Keratinocyte (primary cell): ENCODE data around the gene ARFGAP3. TPM values are rescaled to one million over a fixed set of nuclear protein-coding genes. Genes with fewer than 3 reads are reported as not detected.

Experiments
- DNase-seq: peaks from one replicate; pipeline ENCODE4 v3.0.0-alpha.2; 2011; ENCODE audit warnings: low read depth, missing footprints, low spot score
- FAIRE-seq: peaks from 2 replicates; lab custom pipeline; 2011; peaks lifted over from hg19 to GRCh38; lab: Jason Lieb, UNC
- H2AFZ ChIP-seq: 2 replicates; pipeline ENCODE4 v1.6.0; 2012; ENCODE audit warnings: low read length, control low read depth, inconsistent platforms; ENCODE audit not compliant: control insufficient read depth
- H3K27ac ChIP-seq: 2 replicates; pipeline ENCODE4 v1.5.1; 2011; ENCODE audit warnings: low read length; ENCODE audit not compliant: control insufficient read depth, insufficient read depth
- H3K27me3 ChIP-seq: 3 replicates; pipeline ENCODE4 v1.6.0; 2011; ENCODE audit warnings: low read length; ENCODE audit not compliant: control insufficient read depth, insufficient read depth; ENCODE audit errors: extremely low read depth
- H3K36me3 ChIP-seq, 2 experiments: 2 replicates in 1 of 2; 3 replicates in 1 of 2; pipeline ENCODE4 v1.5.1; 2011; ENCODE audit warnings: low read length in 2 of 2, mild to moderate bottlenecking in 1 of 2; ENCODE audit not compliant: control insufficient read depth in 2 of 2, insufficient read depth in 2 of 2; ENCODE audit errors: extremely low read depth in 1 of 2
- H3K4me1 ChIP-seq: 3 replicates; pipeline ENCODE4 v1.5.1; 2011; ENCODE audit warnings: low read length; ENCODE audit not compliant: control insufficient read depth, insufficient read depth; ENCODE audit errors: extremely low read depth
- H3K4me2 ChIP-seq: 3 replicates; pipeline ENCODE4 v1.6.0; 2011; ENCODE audit warnings: low read depth, low read length; ENCODE audit not compliant: control insufficient read depth, insufficient read depth; ENCODE audit errors: extremely low read depth
- H3K4me3 ChIP-seq, 3 experiments: fragments of 200-600 bp in 1 of 3; sonication (generic) in 1 of 3; 2 replicates in 2 of 3; 3 replicates in 1 of 3; pipeline ENCODE4 v1.5.1; 2011 to 2016; ENCODE audit warnings: low read length in 3 of 3, mild to moderate bottlenecking in 3 of 3, control low read depth in 2 of 3, inconsistent platforms in 1 of 3, low read depth in 1 of 3, mixed read lengths in 1 of 3, mixed run types in 1 of 3, moderate library complexity in 1 of 3; ENCODE audit not compliant: control insufficient read depth in 2 of 3, insufficient read depth in 2 of 3; ENCODE audit errors: extremely low read depth in 1 of 3
- H3K79me2 ChIP-seq: 2 replicates; pipeline ENCODE4 v1.6.0; 2012; ENCODE audit warnings: low read length; ENCODE audit not compliant: control insufficient read depth, insufficient read depth
- H3K9ac ChIP-seq: 3 replicates; pipeline ENCODE4 v1.6.0; 2011; ENCODE audit warnings: low read length; ENCODE audit not compliant: control insufficient read depth, insufficient read depth; ENCODE audit errors: extremely low read depth
- H3K9me1 ChIP-seq: 3 replicates; pipeline ENCODE4 v1.6.0; 2011; ENCODE audit warnings: low read length; ENCODE audit not compliant: control insufficient read depth, insufficient read depth; ENCODE audit errors: extremely low read depth
- H3K9me3 ChIP-seq: 2 replicates; pipeline ENCODE4 v1.5.1; 2012; ENCODE audit warnings: low read depth, low read length; ENCODE audit not compliant: control insufficient read depth
- H4K20me1 ChIP-seq: 3 replicates; pipeline ENCODE4 v1.6.0; 2011; ENCODE audit warnings: low read length; ENCODE audit not compliant: control insufficient read depth, insufficient read depth; ENCODE audit errors: extremely low read depth
- CTCF ChIP-seq, 3 experiments: IDR thresholded peaks in 1 of 3; conservative IDR thresholded peaks in 1 of 3; optimal IDR thresholded peaks in 1 of 3; 2 replicates in 2 of 3; 3 replicates in 1 of 3; pipeline versions ENCODE3 to v1.5.1; 2011; ENCODE audit warnings: low read length in 3 of 3, mild to moderate bottlenecking in 3 of 3, moderate library complexity in 2 of 3, control low read depth in 1 of 3, inconsistent platforms in 1 of 3; ENCODE audit not compliant: insufficient read depth in 2 of 3; ENCODE audit errors: extremely low read depth in 1 of 3
- EZH2 ChIP-seq: IDR thresholded peaks from one replicate; pipeline ENCODE4 v1.6.1; 2012; ENCODE audit warnings: inconsistent platforms, mild to moderate bottlenecking, low read length, moderate library complexity
- dilution Hi-C: fragments of 300-500 bp; cut with MboI; formaldehyde crosslinking; loops from one replicate; pipeline ENCODE4 v1.7.0; 2020; ENCODE audit warnings: low sequenced_read_pairs; ENCODE audit not compliant: extremely low pct_ligation_motif_present
- polyA plus RNA-seq, 5 experiments: library from polyadenylated mRNA; depleted of rRNA in 3 of 5; stranded (reverse) in 3 of 5; stranded (forward) in 1 of 5; unstranded in 1 of 5; fragments of >200 nt; gene quantifications; 1 replicate in 1 of 5; 2 replicates in 3 of 5; 3 replicates in 1 of 5; pipeline versions ENCODE4 v1.2.1 to v1.2.3, GENCODE V29; 2011 to 2012; ENCODE audit warnings: missing spikeins in 2 of 5, low read depth in 1 of 5, low replicate concordance in 1 of 5

ARFGAP3 gene
- polyA plus RNA-seq, 1 donor (not counting 4 experiments of a cell fraction or from before 2014, with no cell fraction given), result 28.3 TPM

DNA sequence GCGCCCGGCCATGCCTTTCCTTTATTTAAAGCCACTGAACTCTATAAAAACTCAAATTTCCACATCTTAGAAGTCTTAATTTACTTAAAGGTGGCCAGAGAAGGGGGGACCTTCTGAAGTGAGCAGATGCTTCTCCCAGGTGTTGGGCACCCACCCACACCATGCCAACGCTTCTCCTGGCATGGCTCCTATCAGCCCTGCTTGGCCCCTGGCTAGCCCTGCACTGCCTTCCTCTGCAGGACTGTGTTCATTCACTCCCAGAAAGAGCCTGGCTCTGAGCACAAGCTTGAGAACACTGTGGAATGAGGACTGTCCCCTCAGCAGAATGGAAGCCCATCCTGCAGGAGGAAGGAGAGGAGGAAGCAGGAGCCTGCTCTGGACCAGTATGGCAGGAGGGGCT, 34.6 kb upstream of the ARFGAP3 start:
- Histone ChIP-seq H2AFZ (no peak overlapping the region), H3K4me3 (no peak overlapping the region), H3K36me3 (peaks cover 13 to 27% of the 10 kb centered on the region in 2 experiments), H3K27me3 (no peaks in the 10 kb centered on the region), H3K9me1 (no peaks in the 10 kb centered on the region), H3K4me1 (no peaks in the 10 kb centered on the region), H3K79me2 (peaks cover 2% of the 10 kb centered on the region), H3K27ac (no peak overlapping the region), H3K4me2 (no peak overlapping the region), H4K20me1 (no peaks in the 10 kb centered on the region), H3K9ac (no peak overlapping the region), H3K9me3 (no peaks in the 10 kb centered on the region)
- DNase-seq (no peak), FAIRE-seq (no peak)
- dilution Hi-C loops, result no loop called here
- TF ChIP-seq CTCF (optimal IDR thresholded peaks at IDR 0.05 in 1 of 3, IDR thresholded peaks at IDR 0.05 in 1 of 3, conservative IDR thresholded peaks at IDR 0.05 in 1 of 3; ENCODE audit: extremely low read depth in 1 of 3, insufficient read depth in 2 of 3, low read length in 3 of 3) (no peak), EZH2 (no peak)

GRCh38 chr22:42891008-42891407, 33.9 kb upstream of the ARFGAP3 start:
- no peak overlapping the region for H3K4me2 ChIP-seq
- H3K9me1 ChIP-seq, result no peaks in the 10 kb centered on the region
- no peaks in the 10 kb centered on the region for H3K4me1 ChIP-seq
- no peaks in the 10 kb centered on the region for H3K27me3 ChIP-seq
- H2AFZ ChIP-seq, result no peak overlapping the region
- dilution Hi-C loops, result no loop called here
- no peak overlapping the region for H3K4me3 ChIP-seq
- no peak for TF ChIP-seq EZH2
- TF ChIP-seq CTCF (optimal IDR thresholded peaks at IDR 0.05 in 1 of 3, IDR thresholded peaks at IDR 0.05 in 1 of 3, conservative IDR thresholded peaks at IDR 0.05 in 1 of 3; ENCODE audit: extremely low read depth in 1 of 3, insufficient read depth in 2 of 3, low read length in 3 of 3), result no peak
- FAIRE-seq (no peak), DNase-seq (no peak)
- peaks cover 16 to 29% of the 10 kb centered on the region in 2 experiments for H3K36me3 ChIP-seq
- H3K27ac ChIP-seq, result no peak overlapping the region
- H4K20me1 ChIP-seq, result no peaks in the 10 kb centered on the region
- no peak overlapping the region for H3K9ac ChIP-seq
- no peaks in the 10 kb centered on the region for H3K9me3 ChIP-seq
- H3K79me2 ChIP-seq, result peaks cover 2% of the 10 kb centered on the region
